Neuronal stem cell (in vitro differentiated cells): ENCODE results near the gene GPR132.

Experiments used
- DNase-seq: peaks from one replicate; pipeline ENCODE4 v3.0.0-alpha.2; 2013; ENCODE audit warnings: low spot score
- H2AFZ ChIP-seq: one replicate; pipeline ENCODE4 v1.6.1; 2013; ENCODE audit warnings: mild to moderate bottlenecking, low read length, inconsistent platforms
- H2AK5ac ChIP-seq: 2 replicates; pipeline ENCODE4 v1.6.1; 2013; ENCODE audit warnings: low read depth, mild to moderate bottlenecking, inconsistent platforms, low read length, moderate library complexity, mixed read lengths
- H2BK120ac ChIP-seq: 2 replicates; pipeline ENCODE4 v1.6.1; 2013; ENCODE audit warnings: low read depth, mild to moderate bottlenecking, inconsistent platforms, low read length, moderate library complexity, mixed read lengths
- H2BK12ac ChIP-seq: one replicate; pipeline ENCODE4 v1.6.1; 2013; ENCODE audit warnings: low read length, inconsistent platforms
- H2BK15ac ChIP-seq: 2 replicates; pipeline ENCODE4 v1.6.1; 2013; ENCODE audit warnings: mild to moderate bottlenecking, low read length, inconsistent platforms, mixed read lengths
- H2BK5ac ChIP-seq: one replicate; pipeline ENCODE4 v1.6.1; 2013; ENCODE audit warnings: inconsistent platforms, mild to moderate bottlenecking, low read length, moderate library complexity
- H3K14ac ChIP-seq: one replicate; pipeline ENCODE4 v1.6.1; 2013; ENCODE audit warnings: low read length, inconsistent platforms
- H3K18ac ChIP-seq: 2 replicates; pipeline ENCODE4 v1.6.1; 2013; ENCODE audit warnings: low read length, inconsistent platforms
- H3K23ac ChIP-seq: 2 replicates; pipeline ENCODE4 v1.6.1; 2013; ENCODE audit warnings: low read depth, mild to moderate bottlenecking, mixed read lengths, low read length, inconsistent platforms; ENCODE audit not compliant: poor library complexity
- H3K27ac ChIP-seq: replicated peaks from 3 replicates; pipeline ENCODE4 v1.5.1; 2013; ENCODE audit warnings: low read length, inconsistent platforms
- H3K27me3 ChIP-seq, 3 experiments: 2 replicates each; pipeline ENCODE4 v1.6.1; 2013; ENCODE audit warnings: low read length in 3 of 3, mild to moderate bottlenecking in 2 of 3, inconsistent platforms in 1 of 3, low read depth in 1 of 3, mixed read lengths in 1 of 3, moderate library complexity in 1 of 3; ENCODE audit not compliant: control insufficient read depth in 3 of 3, insufficient read depth in 3 of 3
- H3K36me3 ChIP-seq, 2 donors: replicated peaks in 1 of 2; 2 replicates each; pipeline ENCODE4 v1.6.1; 2013; ENCODE audit warnings: low read length in 2 of 2; ENCODE audit not compliant: control insufficient read depth in 2 of 2, insufficient read depth in 2 of 2
- H3K4ac ChIP-seq: 2 replicates; pipeline ENCODE4 v1.6.1; 2013; ENCODE audit warnings: inconsistent platforms, mild to moderate bottlenecking, low read length, moderate library complexity
- H3K4me1 ChIP-seq, 2 donors: 1 replicate in 1 of 2; 2 replicates in 1 of 2; pipeline ENCODE4 v1.6.1; 2013; ENCODE audit warnings: low read length in 2 of 2, low read depth in 1 of 2; ENCODE audit not compliant: control insufficient read depth in 2 of 2, insufficient read depth in 1 of 2
- H3K4me2 ChIP-seq: one replicate; pipeline ENCODE4 v1.6.1; 2013; ENCODE audit warnings: mild to moderate bottlenecking, low read length, inconsistent platforms; ENCODE audit not compliant: insufficient read depth, poor library complexity, severe bottlenecking
- H3K4me3 ChIP-seq, 2 donors: 2 replicates each; pipeline ENCODE4 v1.5.1; 2013; ENCODE audit warnings: low read length in 2 of 2, mild to moderate bottlenecking in 2 of 2, inconsistent platforms in 1 of 2, moderate library complexity in 1 of 2
- H3K79me1 ChIP-seq: one replicate; pipeline ENCODE4 v1.6.1; 2013; ENCODE audit warnings: low read depth, mild to moderate bottlenecking, inconsistent platforms, low read length, moderate library complexity
- H3K9ac ChIP-seq: one replicate; pipeline ENCODE4 v1.6.1; 2013; ENCODE audit warnings: mild to moderate bottlenecking, low read depth, low read length, inconsistent platforms; ENCODE audit not compliant: poor library complexity
- H3K9me3 ChIP-seq, 2 donors: replicated peaks in 1 of 2; 2 replicates each; pipeline versions ENCODE3 to v1.6.1; 2013; ENCODE audit warnings: low read length in 2 of 2, mild to moderate bottlenecking in 2 of 2, inconsistent platforms in 1 of 2, low read depth in 1 of 2, mixed read lengths in 1 of 2, moderate library complexity in 1 of 2; ENCODE audit not compliant: control insufficient read depth in 2 of 2, insufficient read depth in 1 of 2
- H4K8ac ChIP-seq: one replicate; pipeline ENCODE4 v1.6.1; 2013; ENCODE audit warnings: low read depth, mild to moderate bottlenecking, inconsistent platforms, low read length, moderate library complexity
- H4K91ac ChIP-seq: one replicate; pipeline ENCODE4 v1.6.1; 2013; ENCODE audit warnings: low read length, low read depth, mild to moderate bottlenecking, inconsistent platforms; ENCODE audit not compliant: poor library complexity
- WGBS, 2 donors: extraction: QIAGEN DNeasy Blood & Tissue Kit; methylation state at CpG; one replicate each; pipeline ENCODE4 v1.1.7; 2013; ENCODE audit warnings: missing lambda C conversion rate in 2 of 2, mixed read lengths in 1 of 2; ENCODE audit not compliant: insufficient read length in 2 of 2, insufficient replicate concordance in 1 of 2; ENCODE audit errors: extremely low coverage in 2 of 2; 5-methylcytosine and 5-hydroxymethylcytosine counted together

Gene GPR132

DNA sequence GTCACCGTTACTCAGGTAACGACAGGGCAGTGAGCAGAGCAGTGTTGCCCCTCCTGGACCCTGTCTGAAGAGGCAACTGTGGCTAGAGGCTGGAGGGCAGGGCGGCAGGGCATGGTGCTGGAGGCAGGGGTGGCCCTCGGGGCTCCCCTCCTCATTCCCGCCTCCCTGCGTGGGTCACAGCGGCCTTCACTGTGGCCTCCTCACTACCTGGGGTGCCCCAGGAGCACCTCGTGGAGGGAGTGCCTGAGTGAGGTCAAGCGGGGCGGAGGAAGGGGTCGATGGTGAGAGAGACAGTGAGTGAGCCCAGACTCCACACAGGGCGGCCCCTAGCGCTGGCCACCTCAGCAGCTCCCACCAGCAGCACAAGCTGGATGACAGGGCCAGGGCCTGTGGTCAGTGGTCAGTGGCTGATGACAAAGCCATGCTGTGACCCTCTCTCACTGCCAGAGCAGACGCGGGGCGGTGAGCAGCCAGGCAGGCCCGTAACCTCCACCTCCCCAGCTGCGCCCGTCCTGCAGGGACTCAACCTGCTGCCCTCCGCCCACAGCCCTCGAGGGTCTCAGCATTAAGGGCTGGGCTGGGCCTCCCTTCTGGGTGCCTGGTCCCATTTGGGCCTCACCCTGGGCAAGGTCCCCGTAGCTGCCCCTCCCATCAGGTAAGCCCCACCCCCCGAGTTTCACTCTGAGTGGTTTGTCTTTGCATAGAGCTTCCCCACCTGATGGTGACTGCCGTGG, 17.8 kb downstream of the GPR132 start:
- Histone ChIP-seq H2BK15ac (peak overlapping the region; percentile 49), H2BK12ac (peak overlapping the region; percentile 84), H2BK120ac (peak overlapping the region; percentile 72), H4K91ac (no peak overlapping the region), H2BK5ac (peak overlapping the region; percentile 48), H3K18ac (peak overlapping the region; percentile 52), H3K4ac (peak overlapping the region; percentile 11), H3K9ac (peak overlapping the region; percentile 81), H3K4me3 (peak overlapping the region in 1 of 2 donors; percentile 53), H2AK5ac (peak overlapping the region; percentile 86), H3K23ac (peak overlapping the region; percentile 20), H3K14ac (peak overlapping the region; percentile 21), H3K27me3 (peaks cover 0 to 43% (median 3%) of the 10 kb centered on the region in 3 experiments), H4K8ac (peak overlapping the region; percentile 82), H3K36me3 (no peaks in the 10 kb centered on the region), H3K4me1 (peaks cover 0 to 1% of the 10 kb centered on the region in 2 donors), H3K27ac (no peak overlapping the region), H3K79me1 (peaks cover 3% of the 10 kb centered on the region), H3K9me3 (peaks cover 0 to 2% of the 10 kb centered on the region in 2 donors), H2AFZ (no peak overlapping the region), H3K4me2 (no peak overlapping the region)
- WGBS, 2 donors, result no CpG with 5 or more reads among the region's 24 CpGs
- DNase-seq, result no peak

DNA sequence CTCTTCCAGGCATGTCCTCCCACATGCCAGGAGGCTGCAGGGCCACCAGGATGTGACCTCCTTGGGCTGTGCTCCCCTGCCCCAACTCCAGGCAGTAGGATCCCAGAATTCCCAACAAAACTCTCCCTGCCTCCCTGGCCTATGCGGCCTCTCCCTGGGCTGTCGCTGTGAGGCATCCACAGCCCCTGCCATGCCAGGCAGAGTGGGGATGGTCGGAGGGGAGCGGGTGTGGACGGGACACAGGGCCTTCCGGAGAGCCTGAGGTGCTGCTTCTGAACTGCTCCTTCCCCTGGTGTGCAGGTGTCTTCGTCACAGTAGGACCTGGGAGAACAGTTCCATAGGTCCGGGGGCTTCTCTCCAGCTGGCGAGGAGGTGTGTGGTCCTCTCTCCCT, 18.3 kb downstream of the GPR132 start:
- peak overlapping the region; percentile 20 for H3K23ac ChIP-seq
- H2BK120ac ChIP-seq, result no peak overlapping the region
- peaks cover 0 to 2% of the 10 kb centered on the region in 2 donors for H3K9me3 ChIP-seq
- no peaks in the 10 kb centered on the region for H3K36me3 ChIP-seq
- peak overlapping the region in 1 of 2 donors; percentile 53 for H3K4me3 ChIP-seq
- H2BK5ac ChIP-seq, result no peak overlapping the region
- H3K27ac ChIP-seq, result no peak overlapping the region
- no peak overlapping the region for H4K91ac ChIP-seq
- peak overlapping the region; percentile 82 for H4K8ac ChIP-seq
- no peak overlapping the region for H3K4me2 ChIP-seq
- no peak overlapping the region for H3K14ac ChIP-seq
- peaks cover 0 to 49% (median 3%) of the 10 kb centered on the region in 3 experiments for H3K27me3 ChIP-seq
- peak overlapping the region; percentile 48 for H3K18ac ChIP-seq
- H2AK5ac ChIP-seq, result peak overlapping the region; percentile 86
- H2AFZ ChIP-seq, result no peak overlapping the region
- peaks cover 0 to 1% of the 10 kb centered on the region in 2 donors for H3K4me1 ChIP-seq
- no CpG with 5 or more reads among the region's 9 CpGs for WGBS, 2 donors
- peak overlapping the region; percentile 91 for H2BK15ac ChIP-seq
- H3K4ac ChIP-seq, result no peak overlapping the region
- peaks cover 3% of the 10 kb centered on the region for H3K79me1 ChIP-seq
- peak overlapping the region; percentile 81 for H3K9ac ChIP-seq
- peak overlapping the region; percentile 84 for H2BK12ac ChIP-seq
- no peak for DNase-seq

- Histone ChIP-seq H3K4me1 (peaks cover 0 to 1% of the 10 kb centered on the region in 2 donors), H3K4me2 (peak overlapping the region; percentile 32), H3K23ac (no peak overlapping the region), H2BK12ac (no peak overlapping the region), H3K79me1 (peaks cover 3% of the 10 kb centered on the region), H3K4ac (no peak overlapping the region), H3K27me3 (peaks cover 0 to 43% (median 3%) of the 10 kb centered on the region in 3 experiments), H3K27ac (no peak overlapping the region), H3K18ac (no peak overlapping the region), H2BK5ac (no peak overlapping the region), H3K14ac (no peak overlapping the region), H4K8ac (no peak overlapping the region), H3K9ac (no peak overlapping the region), H2BK120ac (no peak overlapping the region), H3K9me3 (no peaks in the 10 kb centered on the region), H4K91ac (no peak overlapping the region), H2AK5ac (peak overlapping the region; percentile 10), H2AFZ (no peak overlapping the region), H3K36me3 (no peaks in the 10 kb centered on the region), H2BK15ac (peak overlapping the region; percentile 0), H3K4me3 (peak overlapping the region in 1 of 2 donors; percentile 56)
- DNase-seq, result peak; percentile 85
- no CpG with 5 or more reads among the region's 42 CpGs for WGBS, 2 donors
Measured at GRCh38 chr14:105045710-105046326, 19.4 kb downstream of the GPR132 start.

DNA sequence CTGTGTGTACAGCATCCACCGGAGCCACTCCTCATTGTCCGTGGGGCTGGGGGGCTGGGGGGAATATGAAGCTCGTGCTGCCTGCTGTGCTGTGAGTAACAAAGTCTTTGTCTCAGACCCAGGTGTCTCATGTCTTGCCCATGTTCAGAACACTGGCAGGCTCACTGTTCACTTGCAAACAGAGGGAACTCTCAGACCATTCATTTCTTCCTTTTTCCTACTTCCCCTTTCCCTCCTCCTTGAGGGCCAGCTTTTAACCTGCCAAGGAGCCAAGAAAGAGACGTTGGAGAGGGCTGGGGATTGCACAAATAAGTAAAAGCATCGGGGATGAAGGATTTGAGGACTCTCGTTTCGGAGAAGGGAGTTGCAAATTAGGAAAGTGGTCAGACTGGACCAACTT, 21.6 kb downstream of the GPR132 start:
- Histone ChIP-seq H3K4me1 (peaks cover 0 to 1% of the 10 kb centered on the region in 2 donors), H3K23ac (no peak overlapping the region), H4K91ac (no peak overlapping the region), H3K9me3 (no peaks in the 10 kb centered on the region), H3K27ac (no peak overlapping the region), H4K8ac (no peak overlapping the region), H3K4me3 (no peak overlapping the region), H3K9ac (no peak overlapping the region), H3K18ac (no peak overlapping the region), H3K4ac (no peak overlapping the region), H3K14ac (no peak overlapping the region), H3K27me3 (peaks cover 0 to 36% (median 3%) of the 10 kb centered on the region in 3 experiments), H2AK5ac (no peak overlapping the region), H2BK5ac (no peak overlapping the region), H2BK12ac (no peak overlapping the region), H3K36me3 (no peaks in the 10 kb centered on the region), H2BK120ac (no peak overlapping the region), H3K79me1 (peaks cover 3% of the 10 kb centered on the region), H3K4me2 (no peak overlapping the region), H2BK15ac (no peak overlapping the region), H2AFZ (no peak overlapping the region)
- no CpG with 5 or more reads among the region's 7 CpGs for WGBS, 2 donors
- no peak for DNase-seq
